ENCODE measurements around the gene ASAP2. TPM values are rescaled to one million over a fixed set of nuclear protein-coding genes. Genes with fewer than 3 reads are reported as not detected.
A peak's percentile ranks its signal among the peaks of the same experiment; 100 is the strongest.

Gene ASAP2
- total RNA-seq, 4 donors from 2014 or later, result 28.2 to 38.0 (median 31.7) TPM

DNA sequence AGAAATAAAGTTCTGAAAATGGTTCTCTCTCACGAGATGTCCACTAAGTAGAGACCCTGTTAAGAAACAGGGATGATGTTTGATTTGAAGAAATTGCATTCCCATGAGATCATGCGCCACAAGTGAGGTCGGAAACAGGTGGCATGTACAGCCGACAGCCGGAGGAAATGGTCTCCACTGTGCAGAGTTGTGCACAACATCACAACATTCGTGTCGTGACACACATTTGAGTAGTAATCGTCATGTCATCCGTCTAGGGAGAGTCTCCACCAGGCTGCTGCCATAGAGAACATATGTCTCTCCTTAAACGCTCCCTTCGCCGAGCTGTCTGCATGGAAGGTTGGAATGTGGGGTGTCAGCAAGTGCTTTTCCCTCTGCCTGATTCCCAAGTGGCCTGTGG, 84.7 kb downstream of the ASAP2 start:
- Histone ChIP-seq H3K4me1 (peaks cover 0 to 39% (median 5%) of the 10 kb centered on the region in 4 donors), H3K9me3 (no peaks in the 10 kb centered on the region), H3K4me3 (no peak overlapping the region), H3K27ac (no peak overlapping the region), H3K36me3 (no peaks in the 10 kb centered on the region), H3K27me3 (no peaks in the 10 kb centered on the region)
- DNase-seq (ENCODE audit: low spot score in 2 of 2), result no peak
- 93% methylated on average over 12 of the region's 12 CpGs for WGBS, 2 donors
- no peak for TF ChIP-seq EP300 (IDR thresholded peaks at IDR 0.05)
- no peak for TF ChIP-seq CTCF (IDR thresholded peaks at IDR 0.05)
- TF ChIP-seq POLR2A (IDR thresholded peaks at IDR 0.05), result no peak

GRCh38 chr2:9291866-9292265, 85.3 kb downstream of the ASAP2 start:
- no peak for DNase-seq (ENCODE audit: low spot score in 2 of 2)
- WGBS, 2 donors, result 92 to 94% methylated on average over 5 of the region's 5 CpGs
- H3K27ac ChIP-seq, result no peak overlapping the region
- H3K27me3 ChIP-seq, result no peaks in the 10 kb centered on the region
- H3K4me1 ChIP-seq, result peaks cover 0 to 44% (median 5%) of the 10 kb centered on the region in 4 donors
- H3K36me3 ChIP-seq, result no peaks in the 10 kb centered on the region
- TF ChIP-seq CTCF (IDR thresholded peaks at IDR 0.05) (no peak), EP300 (IDR thresholded peaks at IDR 0.05) (no peak), POLR2A (IDR thresholded peaks at IDR 0.05) (no peak)
- H3K4me3 ChIP-seq, result no peak overlapping the region
- no peaks in the 10 kb centered on the region for H3K9me3 ChIP-seq

DNA sequence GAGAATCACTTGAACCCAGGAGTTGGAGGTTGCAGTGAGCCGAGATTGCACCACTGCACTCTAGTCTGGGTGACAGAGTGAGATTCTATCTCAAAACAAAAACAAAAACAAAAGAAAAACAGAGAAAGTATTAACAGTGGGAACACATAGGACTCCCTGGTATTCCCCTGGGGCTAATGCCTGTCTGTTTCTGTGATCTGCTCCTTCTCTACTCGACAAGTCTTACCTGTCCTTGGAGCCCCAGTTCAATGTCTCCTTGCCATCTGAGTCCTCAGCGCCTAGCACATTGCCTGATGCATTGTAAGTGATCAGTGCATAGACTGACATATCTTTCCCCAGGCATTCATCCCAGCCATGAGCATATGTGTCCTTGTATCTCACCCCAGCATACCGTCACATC, 85.8 kb downstream of the ASAP2 start:
- H3K4me1 ChIP-seq, result peaks cover 0 to 49% (median 5%) of the 10 kb centered on the region in 4 donors
- H3K36me3 ChIP-seq, result no peaks in the 10 kb centered on the region
- no peak overlapping the region for H3K4me3 ChIP-seq
- H3K27me3 ChIP-seq, result no peaks in the 10 kb centered on the region
- H3K9me3 ChIP-seq, result no peaks in the 10 kb centered on the region
- WGBS, 2 donors, result 90 to 91% methylated on average over 4 of the region's 4 CpGs
- DNase-seq (ENCODE audit: low spot score in 2 of 2), result no peak
- TF ChIP-seq CTCF (IDR thresholded peaks at IDR 0.05) (no peak), POLR2A (IDR thresholded peaks at IDR 0.05) (no peak), EP300 (IDR thresholded peaks at IDR 0.05) (no peak)
- no peak overlapping the region for H3K27ac ChIP-seq

DNA sequence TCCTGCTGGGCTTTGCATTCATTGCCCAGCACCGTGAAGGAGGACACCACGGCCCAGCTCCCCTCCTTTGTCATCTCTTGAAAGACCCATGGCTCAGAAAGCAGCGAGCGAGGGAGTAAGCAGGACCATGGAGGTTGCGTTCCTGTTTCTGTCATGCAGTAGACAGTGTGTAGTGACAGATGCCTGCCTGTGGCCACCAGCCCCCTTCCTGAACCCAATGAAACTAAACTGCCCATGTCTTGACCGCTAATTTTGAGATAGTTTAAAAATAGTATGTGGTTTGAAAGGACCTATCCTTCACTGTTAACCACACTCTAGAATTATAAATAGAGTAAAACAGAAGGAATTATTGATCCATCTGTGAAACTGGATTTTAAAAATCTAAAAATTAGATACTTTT, 88.2 kb downstream of the ASAP2 start:
- TF ChIP-seq POLR2A (IDR thresholded peaks at IDR 0.05) (no peak), CTCF (IDR thresholded peaks at IDR 0.05) (no peak), EP300 (IDR thresholded peaks at IDR 0.05) (no peak)

DNA sequence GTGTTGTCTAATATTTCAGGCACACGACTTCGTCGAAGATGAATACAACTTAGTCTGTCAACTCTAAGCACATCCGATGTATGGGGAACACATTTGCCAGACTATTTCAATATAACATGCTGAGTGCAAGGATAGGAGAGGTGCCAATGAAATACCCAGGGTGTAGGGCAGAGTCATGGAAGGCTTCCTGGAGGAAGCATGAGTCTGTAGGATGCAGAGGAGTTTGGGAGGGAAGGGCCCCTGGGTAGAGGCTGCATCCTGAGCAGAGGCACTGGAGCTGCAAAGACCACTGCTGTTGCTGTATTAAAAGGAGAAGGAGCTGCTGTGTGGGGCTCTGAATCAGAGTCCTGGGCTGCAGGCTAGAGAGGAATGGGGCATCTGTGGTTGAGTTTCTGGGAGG, 89.9 kb downstream of the ASAP2 start:
- H3K9me3 ChIP-seq, result no peaks in the 10 kb centered on the region
- 95 to 99% methylated on average over 4 of the region's 4 CpGs for WGBS, 2 donors
- no peaks in the 10 kb centered on the region for H3K36me3 ChIP-seq
- H3K4me3 ChIP-seq, result no peak overlapping the region
- H3K27ac ChIP-seq, result peak overlapping the region in 2 of 4 donors; percentile 8 to 75
- peaks cover 0 to 59% (median 12%) of the 10 kb centered on the region in 4 donors for H3K4me1 ChIP-seq
- TF ChIP-seq CTCF (IDR thresholded peaks at IDR 0.05) (no peak), EP300 (IDR thresholded peaks at IDR 0.05) (no peak), POLR2A (IDR thresholded peaks at IDR 0.05) (no peak)
- DNase-seq (ENCODE audit: low spot score in 2 of 2), result no peak
- H3K27me3 ChIP-seq, result no peaks in the 10 kb centered on the region

More for the DNA sequence above, 88.2 kb downstream of the ASAP2 start:
- Histone ChIP-seq H3K4me1 (peaks cover 0 to 53% (median 12%) of the 10 kb centered on the region in 4 donors), H3K27ac (no peak overlapping the region), H3K4me3 (no peak overlapping the region), H3K36me3 (no peaks in the 10 kb centered on the region), H3K27me3 (no peaks in the 10 kb centered on the region), H3K9me3 (no peaks in the 10 kb centered on the region)
- WGBS, 2 donors, result 83 to 87% methylated on average over 6 of the region's 6 CpGs
- no peak for DNase-seq (ENCODE audit: low spot score in 2 of 2)

Measured in tibial nerve (tissue), 4 donors.